UCSD-AML1 (cell line): ENCODE results near the gene CEP83.
"Not testable (repeated sequence)": the region's sequence is repeated elsewhere in the genome, so short reads cannot be mapped to it uniquely, and the experiment has no call there.

Source experiments
- DNase-seq: peaks from one replicate; lab custom pipeline; 2025; ENCODE audit not compliant: unreplicated experiment; lab: John Stamatoyannopoulos, UW

Gene CEP83, protein sequence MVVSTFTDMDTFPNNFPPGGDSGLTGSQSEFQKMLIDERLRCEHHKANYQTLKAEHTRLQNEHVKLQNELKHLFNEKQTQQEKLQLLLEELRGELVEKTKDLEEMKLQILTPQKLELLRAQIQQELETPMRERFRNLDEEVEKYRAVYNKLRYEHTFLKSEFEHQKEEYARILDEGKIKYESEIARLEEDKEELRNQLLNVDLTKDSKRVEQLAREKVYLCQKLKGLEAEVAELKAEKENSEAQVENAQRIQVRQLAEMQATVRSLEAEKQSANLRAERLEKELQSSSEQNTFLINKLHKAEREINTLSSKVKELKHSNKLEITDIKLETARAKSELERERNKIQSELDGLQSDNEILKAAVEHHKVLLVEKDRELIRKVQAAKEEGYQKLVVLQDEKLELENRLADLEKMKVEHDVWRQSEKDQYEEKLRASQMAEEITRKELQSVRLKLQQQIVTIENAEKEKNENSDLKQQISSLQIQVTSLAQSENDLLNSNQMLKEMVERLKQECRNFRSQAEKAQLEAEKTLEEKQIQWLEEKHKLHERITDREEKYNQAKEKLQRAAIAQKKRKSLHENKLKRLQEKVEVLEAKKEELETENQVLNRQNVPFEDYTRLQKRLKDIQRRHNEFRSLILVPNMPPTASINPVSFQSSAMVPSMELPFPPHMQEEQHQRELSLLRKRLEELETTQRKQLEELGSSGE

DNA sequence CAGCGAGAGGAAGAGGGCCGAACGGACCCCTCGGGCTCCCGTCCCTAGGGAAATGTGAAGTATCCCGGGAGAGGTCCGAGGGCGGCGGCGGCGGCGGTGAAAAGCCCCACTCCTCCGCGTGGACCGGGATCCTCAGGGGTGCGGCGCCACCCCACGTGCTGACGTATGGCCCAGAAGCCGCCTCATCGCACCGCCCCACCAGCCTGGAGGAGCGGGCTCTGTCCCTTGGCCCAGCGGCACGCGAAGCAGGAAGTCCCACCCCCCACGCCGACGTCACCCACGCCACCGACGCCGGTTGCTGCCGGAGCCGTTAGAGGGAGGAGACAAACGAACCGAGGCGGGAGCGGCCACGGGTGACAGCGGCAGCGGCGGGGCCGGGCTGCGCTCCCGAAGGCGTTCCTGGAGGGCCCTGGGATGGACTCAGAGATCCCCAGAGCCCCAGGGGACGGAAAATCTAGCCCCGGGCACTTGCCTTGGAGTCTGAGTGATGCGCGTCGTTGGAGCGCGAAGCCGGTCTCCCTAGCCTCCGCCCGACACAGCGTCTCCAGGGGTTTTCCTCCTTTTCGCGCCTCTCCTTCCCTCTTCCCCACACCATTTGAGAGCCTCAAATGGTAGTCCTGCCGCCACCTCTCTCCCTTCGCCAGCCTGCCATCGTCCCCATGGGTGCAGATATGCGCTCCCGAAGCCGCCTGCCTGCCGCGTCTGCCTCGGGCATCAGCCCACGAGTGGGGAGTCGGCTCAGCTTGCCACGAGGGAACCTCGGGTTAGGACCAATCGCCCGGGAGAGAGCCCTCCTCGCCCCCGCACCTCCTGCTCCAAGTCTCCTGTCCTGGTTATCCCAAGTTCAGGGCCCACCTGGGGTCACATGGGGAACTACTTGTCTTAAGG, at the start of gene CEP83:
TSS of gene CEP83 (minus strand) at position 140 of the 888 bp plus-strand sequence. CDS start 47,377 bp downstream, outside the sequence.
- DNase-seq = peak; percentile 95

GRCh38 chr12:94509317-94509716, 49.6 kb upstream of the CEP83 start:
- no peak for DNase-seq

GRCh38 chr12:94507455-94507854, 47.8 kb upstream of the CEP83 start:
- DNase-seq = no peak

DNA sequence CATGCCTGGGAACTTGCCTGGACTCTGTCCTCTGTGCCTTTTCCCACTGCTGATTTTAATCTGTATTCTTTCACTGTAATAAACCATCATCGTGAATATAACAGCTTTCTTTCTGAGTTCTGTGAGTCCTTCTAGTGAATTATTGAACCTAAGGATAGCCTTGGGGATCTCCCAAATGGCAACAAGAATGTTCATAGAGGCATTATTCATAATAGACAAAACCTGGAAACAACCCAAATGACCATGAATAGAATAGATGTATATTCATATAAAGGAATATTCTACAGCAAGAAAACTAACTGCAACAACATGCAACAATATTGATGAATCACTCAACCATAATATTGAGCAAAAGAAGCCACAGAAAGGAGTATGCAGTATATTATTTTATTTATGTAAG, 44.7 kb upstream of the CEP83 start:
- no peak for DNase-seq

DNA sequence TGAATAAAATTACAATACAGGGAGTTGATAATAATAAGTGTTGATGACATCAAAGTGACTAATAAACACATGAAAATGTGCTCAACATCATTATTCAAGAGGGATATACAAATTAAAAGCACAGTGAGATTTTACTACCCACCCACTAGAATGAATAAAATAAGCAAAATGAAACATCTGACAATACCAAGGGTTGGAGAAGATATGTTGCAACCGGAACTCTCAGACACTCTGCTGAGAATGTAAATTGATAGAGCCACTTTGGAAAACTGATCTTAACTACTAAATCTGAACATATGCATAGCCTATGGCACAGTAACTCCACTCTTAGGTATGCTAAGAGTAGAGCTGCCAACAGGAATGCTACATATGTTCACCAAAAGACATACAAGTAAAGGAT, 44.0 kb upstream of the CEP83 start:
- no peak for DNase-seq

DNA sequence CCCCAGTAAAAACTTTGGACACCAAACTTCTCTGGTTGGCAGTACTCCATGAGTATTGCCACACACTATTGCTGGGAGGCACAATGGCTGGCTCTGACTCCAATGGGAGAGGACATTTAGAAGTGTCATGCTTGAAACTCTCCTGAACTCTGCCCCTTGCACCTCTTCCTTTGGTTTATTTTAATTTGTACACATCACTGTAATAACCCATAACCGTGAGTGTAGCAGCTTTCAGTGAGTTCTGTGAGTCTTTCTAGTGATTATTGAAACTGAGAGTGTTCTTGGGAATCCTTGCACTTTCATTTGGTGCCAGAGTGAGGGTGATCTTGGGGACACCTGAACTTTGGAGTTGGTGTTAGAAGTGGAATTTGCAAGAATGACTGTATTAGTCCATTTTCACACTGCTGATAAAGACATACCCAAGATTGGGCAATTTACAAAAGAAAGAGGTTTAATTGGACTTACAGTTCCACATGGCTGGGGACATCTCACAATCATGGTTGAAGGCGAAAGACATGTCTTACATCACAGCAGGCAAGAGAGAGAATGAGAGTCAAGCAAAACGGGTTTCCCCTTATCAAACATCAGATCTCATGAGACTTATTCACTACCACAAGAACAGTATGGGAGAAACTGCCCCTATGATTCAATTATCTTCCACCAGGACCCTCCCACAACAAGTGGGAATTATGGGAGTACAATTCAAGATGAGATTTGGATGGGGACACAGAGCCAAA, 41.3 kb upstream of the CEP83 start:
- DNase-seq = no peak

GRCh38 chr12:94498698-94499097, 39.0 kb upstream of the CEP83 start:
- no peak for DNase-seq

DNA sequence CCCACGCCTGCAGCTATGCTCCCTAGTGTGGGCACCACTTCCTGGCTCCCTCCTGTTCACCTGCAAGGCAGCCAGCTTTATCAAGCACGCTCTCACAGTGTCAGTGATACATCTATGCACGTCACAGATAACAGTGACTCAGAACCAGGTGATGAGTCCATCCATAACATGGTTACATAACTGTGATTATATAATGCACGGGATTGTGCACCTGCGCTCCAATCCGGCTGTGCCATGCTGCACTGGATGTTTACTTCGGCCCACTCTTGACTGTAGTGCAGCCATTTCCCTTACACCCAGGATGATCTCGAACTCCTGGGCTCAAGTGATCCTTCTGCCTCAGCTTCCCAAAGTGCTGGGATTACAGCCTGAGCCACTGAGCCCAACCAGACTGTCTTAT, 38.4 kb upstream of the CEP83 start:
- DNase-seq = no peak

GRCh38 chr12:94495445-94496115, 35.9 kb upstream of the CEP83 start:
- DNase-seq = no peak

DNA sequence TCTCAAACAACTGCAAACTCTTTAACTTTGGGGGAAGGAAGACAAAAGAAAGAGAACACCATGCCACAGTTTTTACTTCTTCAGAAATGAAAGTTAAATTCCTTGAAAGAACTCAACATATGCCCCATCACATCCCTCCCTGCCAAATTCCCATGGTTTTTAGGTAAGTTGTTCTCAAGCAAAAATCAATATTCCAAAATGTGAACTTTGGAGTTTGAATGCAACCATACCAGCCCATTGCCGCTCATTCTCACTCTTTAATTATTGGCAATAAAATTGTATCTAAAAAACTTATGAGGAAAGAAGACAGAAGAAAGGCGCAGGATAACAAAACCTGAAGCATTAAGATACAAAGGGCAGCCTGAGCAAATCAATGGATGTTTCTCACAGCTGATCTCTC, 31.8 kb upstream of the CEP83 start:
- DNase-seq = no peak

GRCh38 chr12:94488463-94488862, 28.8 kb upstream of the CEP83 start:
- no peak for DNase-seq

DNA sequence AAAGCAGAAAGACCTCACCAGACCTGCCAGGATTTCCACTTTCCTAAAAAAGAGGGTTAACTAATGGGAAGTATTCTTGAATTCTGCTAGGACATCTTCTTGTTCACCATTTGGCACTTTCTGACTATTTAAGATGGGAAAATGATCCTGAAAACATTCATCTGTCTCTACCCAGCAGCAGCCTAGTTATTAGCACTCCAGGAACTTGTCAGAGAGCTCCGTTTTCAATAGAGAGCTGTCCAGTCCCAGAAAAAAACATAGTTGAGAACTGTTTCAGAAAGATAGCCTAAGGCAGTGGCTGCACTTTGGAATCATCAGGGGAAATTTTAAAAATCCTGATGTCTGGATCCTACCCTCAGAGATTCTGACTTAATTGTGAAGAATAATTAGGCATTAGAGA, 22.1 kb upstream of the CEP83 start:
- DNase-seq = no peak

DNA sequence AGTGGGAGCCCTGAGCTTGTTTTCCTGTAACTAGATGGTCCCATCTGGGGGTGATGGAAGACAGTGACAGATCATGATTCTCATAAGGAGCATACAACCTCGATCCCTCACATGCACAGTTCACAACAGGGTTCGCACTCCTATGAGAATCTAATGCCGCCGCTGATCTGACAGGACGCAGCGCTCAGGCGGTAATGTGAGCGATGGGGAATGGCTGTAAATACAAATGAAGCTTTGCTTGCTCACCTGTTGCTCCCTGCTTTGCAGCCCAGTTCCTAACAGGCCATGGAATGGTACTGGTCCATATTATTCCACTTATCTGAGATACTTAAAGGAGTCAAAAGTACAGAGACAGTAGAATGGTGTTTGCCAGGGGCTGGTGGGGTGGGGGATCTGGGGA, 9.9 kb upstream of the CEP83 start:
- no peak for DNase-seq

- no peak for DNase-seq
Observed at GRCh38 chr12:94460616-94460959, 921 bp upstream of the CEP83 start.

GRCh38 chr12:94458877-94459727, 565 bp downstream of the CEP83 start:
- no peak for DNase-seq

GRCh38 chr12:94457311-94457710, 2.4 kb downstream of the CEP83 start:
- no peak for DNase-seq

GRCh38 chr12:94454318-94454717, 5.3 kb downstream of the CEP83 start:
- DNase-seq = not testable (repeated sequence)

DNA sequence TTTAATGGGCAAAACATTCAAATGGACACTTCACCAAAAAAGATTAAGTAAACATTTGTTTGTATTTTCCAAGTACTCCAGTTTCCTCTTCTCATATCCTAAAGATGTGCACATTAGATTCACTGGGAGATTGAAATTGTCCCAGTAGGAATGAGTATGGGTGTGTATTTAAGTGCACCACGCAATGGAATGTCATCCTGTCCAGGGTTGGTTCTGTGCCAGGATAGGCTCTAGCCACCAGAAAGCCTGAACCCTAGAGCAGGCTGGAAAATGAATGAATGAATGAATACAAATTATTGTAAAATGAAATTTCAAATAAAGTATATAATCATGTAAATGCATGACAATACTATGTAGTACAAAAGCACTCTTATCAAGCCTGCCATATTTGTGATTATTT, 14.0 kb downstream of the CEP83 start:
- DNase-seq = no peak

DNA sequence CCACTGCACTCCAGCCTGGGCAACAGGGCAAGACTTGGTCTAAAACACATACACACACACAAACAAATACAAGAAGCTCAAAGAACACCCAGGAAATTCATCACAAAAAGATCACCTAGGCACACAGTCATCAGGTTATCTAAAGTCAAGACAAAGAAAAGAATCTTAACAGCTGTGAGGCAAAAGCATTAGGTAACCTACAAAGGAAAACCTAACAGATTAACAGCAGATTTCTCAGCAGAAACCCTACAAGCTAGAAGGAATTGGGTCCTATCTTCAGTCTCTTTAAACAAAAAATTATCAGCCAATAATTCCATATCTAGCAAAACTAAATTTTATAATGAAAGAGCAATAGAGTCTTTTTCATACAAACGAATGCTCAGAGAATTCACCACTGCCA, 22.4 kb downstream of the CEP83 start:
- DNase-seq = no peak
